WTC11 (cell line): Measurements from ENCODE around the gene CLMP. TPM values are rescaled to one million over a fixed set of nuclear protein-coding genes. Genes with fewer than 3 reads are reported as not detected.
"Not testable (repeated sequence)": the region's sequence is repeated elsewhere in the genome, so short reads cannot be mapped to it uniquely, and the experiment has no call there.

ENCODE experiments used
- ATAC-seq: fragments of 200-7000 bp; cut with Tn5 transposase; 2 replicates; pipeline ENCODE4 v1.10.0; 2021; ENCODE audit warnings: mild to moderate bottlenecking, moderate library complexity
- CTCF ChIA-PET: fragments of 300-600 bp; sonication (Branson Sonifier 250); formaldehyde crosslinking; loops from one replicate; lab custom pipeline; 2021; ENCODE audit warnings: antibody characterized with exemption; lab: Charles Lee
- POLR2A ChIA-PET: fragments of 350-600 bp; sonication (Branson Sonifier 250); formaldehyde crosslinking; loops from one replicate; lab custom pipeline; 2021; ENCODE audit warnings: antibody characterized with exemption; lab: Charles Lee
- DNase-seq: peaks from one replicate; pipeline ENCODE4 v3.0.0; 2021; ENCODE audit warnings: low spot score
- H3K27ac Mint-ChIP-seq: 2 replicates; pipeline ENCODE4 v1.8.0; 2021; ENCODE audit warnings: mixed read lengths
- H3K27me3 Mint-ChIP-seq: 2 replicates; pipeline ENCODE4 v1.8.0; 2021; ENCODE audit warnings: low read depth, mild to moderate bottlenecking, moderate library complexity, mixed read lengths
- H3K36me3 Mint-ChIP-seq: 2 replicates; pipeline ENCODE4 v1.8.0; 2021; ENCODE audit warnings: mixed read lengths
- H3K4me1 Mint-ChIP-seq: 2 replicates; pipeline ENCODE4 v1.8.0; 2022; ENCODE audit warnings: mixed read lengths
- H3K4me3 Mint-ChIP-seq: 2 replicates; pipeline ENCODE4 v1.8.0; 2021; ENCODE audit warnings: mild to moderate bottlenecking, moderate library complexity, mixed read lengths
- H3K9me3 Mint-ChIP-seq: 2 replicates; pipeline ENCODE4 v1.8.0; 2021; ENCODE audit warnings: mixed read lengths
- ATF1 ChIP-seq: sonication (generic); formaldehyde crosslinking; IDR thresholded peaks from 2 replicates; pipeline ENCODE4 v1.8.1; 2023; ENCODE audit warnings: mild to moderate bottlenecking, moderate library complexity, missing genetic modification reagents
- CBFB ChIP-seq: sonication (generic); formaldehyde crosslinking; IDR thresholded peaks from 2 replicates; pipeline ENCODE4 v1.8.1; 2022; ENCODE audit warnings: mild to moderate bottlenecking, low read depth, missing genetic modification reagents
- E2F1 ChIP-seq: sonication (generic); formaldehyde crosslinking; IDR thresholded peaks from 2 replicates; pipeline ENCODE4 v1.8.0; 2022; ENCODE audit warnings: mild to moderate bottlenecking, missing genetic modification reagents
- ELF4 ChIP-seq: sonication (generic); formaldehyde crosslinking; IDR thresholded peaks from 2 replicates; pipeline ENCODE4 v1.8.1; 2022; ENCODE audit warnings: low read depth, mild to moderate bottlenecking, moderate library complexity, missing genetic modification reagents
- EMX1 ChIP-seq: fragments of 250-450 bp; sonication (Bioruptor Pico); IDR thresholded peaks from 2 replicates; pipeline ENCODE4 v1.8.0; 2021; ENCODE audit warnings: mild to moderate bottlenecking
- ESRRA ChIP-seq: sonication (generic); formaldehyde crosslinking; IDR thresholded peaks from 2 replicates; pipeline ENCODE4 v1.8.1; 2022; ENCODE audit warnings: mild to moderate bottlenecking, missing genetic modification reagents, borderline replicate concordance
- GABPB1 ChIP-seq: sonication (generic); formaldehyde crosslinking; IDR thresholded peaks from 2 replicates; pipeline ENCODE4 v1.8.1; 2023; ENCODE audit warnings: mild to moderate bottlenecking, missing genetic modification reagents
- HMGA2 ChIP-seq: fragments of 250-450 bp; sonication (Bioruptor Pico); IDR thresholded peaks from 2 replicates; pipeline ENCODE4 v1.4.0; 2021; ENCODE audit warnings: mild to moderate bottlenecking, moderate library complexity
- NFE2L1 ChIP-seq: sonication (generic); formaldehyde crosslinking; IDR thresholded peaks from 2 replicates; pipeline ENCODE4 v1.8.1; 2023; ENCODE audit warnings: missing genetic modification reagents
- NR1H2 ChIP-seq: sonication (generic); formaldehyde crosslinking; IDR thresholded peaks from 2 replicates; pipeline ENCODE4 v1.9.0; 2021; ENCODE audit warnings: mild to moderate bottlenecking, moderate library complexity, missing genetic modification reagents
- NR2C2 ChIP-seq: sonication (generic); formaldehyde crosslinking; IDR thresholded peaks from 2 replicates; pipeline ENCODE4 v1.8.0; 2022; ENCODE audit warnings: mild to moderate bottlenecking, missing genetic modification reagents
- OVOL2 ChIP-seq: fragments of 250-450 bp; sonication (Bioruptor Pico); IDR thresholded peaks from 2 replicates; pipeline ENCODE4 v1.9.0; 2021; ENCODE audit warnings: mild to moderate bottlenecking, borderline replicate concordance
- TEAD1 ChIP-seq: sonication (generic); formaldehyde crosslinking; IDR thresholded peaks from 2 replicates; pipeline ENCODE4 v1.8.0; 2022; ENCODE audit warnings: mild to moderate bottlenecking, missing genetic modification reagents
- TP53 ChIP-seq: sonication (generic); formaldehyde crosslinking; IDR thresholded peaks from 2 replicates; pipeline ENCODE4 v1.8.1; 2023; ENCODE audit warnings: mild to moderate bottlenecking, missing genetic modification reagents
- ZNF138 ChIP-seq: sonication (generic); formaldehyde crosslinking; conservative IDR thresholded peaks from 2 replicates; pipeline ENCODE4 v1.8.1; 2022; ENCODE audit warnings: mild to moderate bottlenecking, moderate library complexity, missing genetic modification reagents
- ZNF671 ChIP-seq: fragments of 250-450 bp; sonication (Bioruptor Pico); IDR thresholded peaks from 2 replicates; pipeline ENCODE4 v1.8.0; 2021; ENCODE audit warnings: mild to moderate bottlenecking
- total RNA-seq: library from RNA; stranded (reverse); gene quantifications from 3 replicates; pipeline ENCODE4 v1.2.3, GENCODE V29; 2021
- TF ChIP-seq, protein P1 (sequence below): fragments of 250-450 bp; sonication (Bioruptor Pico); IDR thresholded peaks from 2 replicates; pipeline ENCODE4 v2.1.2; 2022; ENCODE audit warnings: mild to moderate bottlenecking, moderate library complexity
- TF ChIP-seq, protein P2 (sequence below): fragments of 250-450 bp; sonication (Bioruptor Pico); IDR thresholded peaks from 2 replicates; pipeline ENCODE4 v1.8.0; 2021; ENCODE audit warnings: mild to moderate bottlenecking
- TF ChIP-seq, protein P3 (sequence below): sonication (generic); formaldehyde crosslinking; IDR thresholded peaks from 2 replicates; pipeline ENCODE4 v1.8.1; 2023; ENCODE audit warnings: mild to moderate bottlenecking, missing genetic modification reagents, borderline replicate concordance

Gene CLMP
- total RNA-seq, 1 experiment from 2014 or later, result 20.0 TPM

- CTCF ChIA-PET, result interaction anchor here (0.6 to 1.5 kb wide), 4 partner anchors 14 to 109 kb away, joined by 3 to 7 read pairs (median 4); no protein-coding TSS in a partner anchor
- H3K27ac Mint-ChIP-seq, H3K4me1 Mint-ChIP-seq, DNase-seq, H3K27me3 Mint-ChIP-seq, H3K4me3 Mint-ChIP-seq, ATAC-seq, H3K36me3 Mint-ChIP-seq, H3K9me3 Mint-ChIP-seq, POLR2A ChIA-PET: not testable (repeated sequence)
- 0 out of 2 replicates have a peak, but pooled peaks have one; percentile 11 for TF ChIP-seq HMGA2
These were observed 42.7 kb downstream of the CLMP start for GRCh38 chr11:123152346-123152745.

DNA sequence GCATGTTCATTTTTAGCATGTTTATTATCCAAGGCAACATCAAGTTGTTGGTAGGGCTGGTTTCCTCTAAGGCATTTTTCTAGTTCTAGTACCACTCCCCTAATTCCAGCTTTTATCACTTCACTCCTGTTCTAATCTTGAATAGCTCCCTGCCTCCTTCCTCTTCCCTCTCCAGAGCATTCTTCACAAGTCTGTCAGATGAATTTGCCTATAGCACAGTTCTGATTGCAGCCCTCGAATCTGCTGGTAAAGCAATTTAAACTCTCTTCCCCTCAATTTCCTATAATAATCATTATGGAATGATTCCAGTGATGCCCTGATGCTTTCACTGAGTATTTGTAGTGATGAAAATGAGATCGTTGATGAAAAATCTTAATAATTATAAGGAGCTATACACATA, 43.3 kb downstream of the CLMP start:
- H3K4me1 Mint-ChIP-seq, result peaks cover 7% of the 10 kb centered on the region; the same call in 1 of the 2 replicates
- H3K27me3 Mint-ChIP-seq, result no peaks in the 10 kb centered on the region
- peaks cover 4% of the 10 kb centered on the region for H3K36me3 Mint-ChIP-seq
- POLR2A ChIA-PET, result no interaction called here
- H3K4me3 Mint-ChIP-seq, result no peak overlapping the region
- TF ChIP-seq ATF1, result no peak
- no peak for TF ChIP-seq TEAD1
- no peak for TF ChIP-seq GABPB1 (CRISPR knock-in tag)
- no peak for TF ChIP-seq NR1H2 (CRISPR knock-in tag)
- TF ChIP-seq NR2C2 (CRISPR knock-in tag), result no peak
- TF ChIP-seq, protein P1, sequence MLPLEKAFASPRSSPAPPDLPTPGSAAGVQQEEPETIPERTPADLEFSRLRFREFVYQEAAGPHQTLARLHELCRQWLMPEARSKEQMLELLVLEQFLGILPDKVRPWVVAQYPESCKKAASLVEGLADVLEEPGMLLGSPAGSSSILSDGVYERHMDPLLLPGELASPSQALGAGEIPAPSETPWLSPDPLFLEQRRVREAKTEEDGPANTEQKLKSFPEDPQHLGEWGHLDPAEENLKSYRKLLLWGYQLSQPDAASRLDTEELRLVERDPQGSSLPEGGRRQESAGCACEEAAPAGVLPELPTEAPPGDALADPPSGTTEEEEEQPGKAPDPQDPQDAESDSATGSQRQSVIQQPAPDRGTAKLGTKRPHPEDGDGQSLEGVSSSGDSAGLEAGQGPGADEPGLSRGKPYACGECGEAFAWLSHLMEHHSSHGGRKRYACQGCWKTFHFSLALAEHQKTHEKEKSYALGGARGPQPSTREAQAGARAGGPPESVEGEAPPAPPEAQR (CRISPR knock-in tag), result no peak
- TF ChIP-seq NFE2L1 (CRISPR knock-in tag), result no peak
- no peak for TF ChIP-seq TP53
- no peak for TF ChIP-seq E2F1 (CRISPR knock-in tag)
- TF ChIP-seq, protein P2, sequence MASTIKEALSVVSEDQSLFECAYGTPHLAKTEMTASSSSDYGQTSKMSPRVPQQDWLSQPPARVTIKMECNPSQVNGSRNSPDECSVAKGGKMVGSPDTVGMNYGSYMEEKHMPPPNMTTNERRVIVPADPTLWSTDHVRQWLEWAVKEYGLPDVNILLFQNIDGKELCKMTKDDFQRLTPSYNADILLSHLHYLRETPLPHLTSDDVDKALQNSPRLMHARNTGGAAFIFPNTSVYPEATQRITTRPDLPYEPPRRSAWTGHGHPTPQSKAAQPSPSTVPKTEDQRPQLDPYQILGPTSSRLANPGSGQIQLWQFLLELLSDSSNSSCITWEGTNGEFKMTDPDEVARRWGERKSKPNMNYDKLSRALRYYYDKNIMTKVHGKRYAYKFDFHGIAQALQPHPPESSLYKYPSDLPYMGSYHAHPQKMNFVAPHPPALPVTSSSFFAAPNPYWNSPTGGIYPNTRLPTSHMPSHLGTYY (CRISPR knock-in tag), result no peak
- TF ChIP-seq ZNF671, result no peak
- no peak for TF ChIP-seq ELF4
- TF ChIP-seq CBFB (CRISPR knock-in tag), result no peak
- TF ChIP-seq ESRRA (CRISPR knock-in tag), result no peak
- TF ChIP-seq EMX1 (CRISPR knock-in tag), result no peak
- no peak for TF ChIP-seq ZNF138
- TF ChIP-seq, protein P3, sequence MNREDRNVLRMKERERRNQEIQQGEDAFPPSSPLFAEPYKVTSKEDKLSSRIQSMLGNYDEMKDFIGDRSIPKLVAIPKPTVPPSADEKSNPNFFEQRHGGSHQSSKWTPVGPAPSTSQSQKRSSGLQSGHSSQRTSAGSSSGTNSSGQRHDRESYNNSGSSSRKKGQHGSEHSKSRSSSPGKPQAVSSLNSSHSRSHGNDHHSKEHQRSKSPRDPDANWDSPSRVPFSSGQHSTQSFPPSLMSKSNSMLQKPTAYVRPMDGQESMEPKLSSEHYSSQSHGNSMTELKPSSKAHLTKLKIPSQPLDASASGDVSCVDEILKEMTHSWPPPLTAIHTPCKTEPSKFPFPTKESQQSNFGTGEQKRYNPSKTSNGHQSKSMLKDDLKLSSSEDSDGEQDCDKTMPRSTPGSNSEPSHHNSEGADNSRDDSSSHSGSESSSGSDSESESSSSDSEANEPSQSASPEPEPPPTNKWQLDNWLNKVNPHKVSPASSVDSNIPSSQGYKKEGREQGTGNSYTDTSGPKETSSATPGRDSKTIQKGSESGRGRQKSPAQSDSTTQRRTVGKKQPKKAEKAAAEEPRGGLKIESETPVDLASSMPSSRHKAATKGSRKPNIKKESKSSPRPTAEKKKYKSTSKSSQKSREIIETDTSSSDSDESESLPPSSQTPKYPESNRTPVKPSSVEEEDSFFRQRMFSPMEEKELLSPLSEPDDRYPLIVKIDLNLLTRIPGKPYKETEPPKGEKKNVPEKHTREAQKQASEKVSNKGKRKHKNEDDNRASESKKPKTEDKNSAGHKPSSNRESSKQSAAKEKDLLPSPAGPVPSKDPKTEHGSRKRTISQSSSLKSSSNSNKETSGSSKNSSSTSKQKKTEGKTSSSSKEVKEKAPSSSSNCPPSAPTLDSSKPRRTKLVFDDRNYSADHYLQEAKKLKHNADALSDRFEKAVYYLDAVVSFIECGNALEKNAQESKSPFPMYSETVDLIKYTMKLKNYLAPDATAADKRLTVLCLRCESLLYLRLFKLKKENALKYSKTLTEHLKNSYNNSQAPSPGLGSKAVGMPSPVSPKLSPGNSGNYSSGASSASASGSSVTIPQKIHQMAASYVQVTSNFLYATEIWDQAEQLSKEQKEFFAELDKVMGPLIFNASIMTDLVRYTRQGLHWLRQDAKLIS, result no peak
- TF ChIP-seq OVOL2 (CRISPR knock-in tag), result no peak
- TF ChIP-seq, all 79 proteins: peak for 0
- ATAC-seq (no peak), DNase-seq (no peak)
- H3K9me3 Mint-ChIP-seq, result no peaks in the 10 kb centered on the region
- no peak overlapping the region for H3K27ac Mint-ChIP-seq
- CTCF ChIA-PET, result interaction anchor here (1.5 kb wide), 1 partner anchor 110 kb away, joined by 5 read pairs; no protein-coding TSS in a partner anchor
